ENCODE data around the gene PGAM5.
"Not testable (repeated sequence)": the region's sequence is repeated elsewhere in the genome, so short reads cannot be mapped to it uniquely, and the experiment has no call there.

Gene PGAM5

DNA sequence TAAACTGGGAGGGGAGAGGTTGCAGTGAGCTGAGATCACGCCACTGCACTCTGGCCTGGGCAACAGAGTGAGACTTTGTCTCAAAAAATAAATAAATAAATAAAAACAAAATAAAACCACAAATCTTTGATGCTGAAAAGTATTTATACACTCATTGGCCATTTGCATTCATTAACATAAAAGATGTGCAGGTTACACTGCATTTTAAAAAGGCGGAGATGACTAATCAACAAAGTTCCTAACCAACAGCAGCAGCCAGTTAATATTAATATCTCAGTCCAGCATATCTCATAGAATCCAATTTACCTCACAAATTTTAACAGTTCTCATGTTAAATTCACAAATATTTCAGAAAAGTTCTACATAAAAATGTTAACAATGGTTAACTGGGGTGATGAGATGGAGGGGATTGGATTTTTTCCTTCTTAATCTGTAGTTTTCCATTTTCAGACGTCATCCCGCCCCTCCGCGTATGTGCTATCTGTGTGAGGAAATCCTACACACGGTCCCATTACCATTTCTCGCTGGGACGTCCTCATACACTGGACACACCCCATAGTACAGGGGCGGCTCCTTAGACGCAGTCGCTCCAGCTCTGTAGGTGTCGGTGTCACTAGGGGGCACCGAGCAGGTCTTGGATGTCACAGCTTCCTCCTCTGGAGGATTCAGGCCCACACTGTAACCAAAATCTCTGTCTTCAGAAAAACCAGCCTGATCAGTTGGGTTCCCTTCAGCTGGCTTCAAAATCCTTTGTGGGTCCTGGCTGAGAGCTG is 43.7 kb downstream of the PGAM5 start:
- FAIRE-seq, result no peak

DNA sequence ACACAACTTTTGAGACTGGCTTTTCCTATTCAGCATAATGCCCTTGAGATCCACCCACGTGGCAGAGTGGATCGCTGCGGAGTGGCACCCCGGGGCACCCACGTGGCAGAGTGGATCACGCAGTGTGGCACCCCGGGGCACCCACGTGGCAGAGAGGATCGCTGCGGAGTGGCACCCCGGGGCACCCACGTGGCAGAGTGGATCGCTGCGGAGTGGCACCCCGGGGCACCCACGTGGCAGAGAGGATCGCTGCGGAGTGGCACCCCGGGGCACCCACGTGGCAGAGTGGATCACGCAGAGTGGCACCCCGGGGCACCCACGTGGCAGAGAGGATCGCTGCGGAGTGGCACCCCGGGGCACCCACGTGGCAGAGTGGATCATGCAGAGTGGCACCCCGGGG is 48.2 kb downstream of the PGAM5 start:
- not testable (repeated sequence) for FAIRE-seq

DNA sequence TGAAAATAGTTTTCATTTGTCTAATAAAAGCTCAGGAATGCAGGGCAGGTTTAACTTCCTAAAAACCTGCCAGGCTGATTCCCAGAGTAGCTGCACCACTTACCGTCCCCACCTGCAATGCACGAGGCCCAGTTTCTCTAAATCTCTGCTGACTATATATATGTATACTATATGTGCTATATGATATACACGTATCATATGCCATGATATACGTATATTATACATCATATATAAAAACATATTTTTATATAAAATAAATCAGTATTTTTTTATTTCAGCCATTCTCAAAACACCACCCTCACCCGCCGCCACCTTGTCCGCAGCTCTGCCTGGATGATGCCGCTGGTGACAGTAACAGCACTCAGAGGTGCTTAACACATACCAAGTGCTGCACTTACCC is 48.7 kb downstream of the PGAM5 start:
- no peak for FAIRE-seq

DNA sequence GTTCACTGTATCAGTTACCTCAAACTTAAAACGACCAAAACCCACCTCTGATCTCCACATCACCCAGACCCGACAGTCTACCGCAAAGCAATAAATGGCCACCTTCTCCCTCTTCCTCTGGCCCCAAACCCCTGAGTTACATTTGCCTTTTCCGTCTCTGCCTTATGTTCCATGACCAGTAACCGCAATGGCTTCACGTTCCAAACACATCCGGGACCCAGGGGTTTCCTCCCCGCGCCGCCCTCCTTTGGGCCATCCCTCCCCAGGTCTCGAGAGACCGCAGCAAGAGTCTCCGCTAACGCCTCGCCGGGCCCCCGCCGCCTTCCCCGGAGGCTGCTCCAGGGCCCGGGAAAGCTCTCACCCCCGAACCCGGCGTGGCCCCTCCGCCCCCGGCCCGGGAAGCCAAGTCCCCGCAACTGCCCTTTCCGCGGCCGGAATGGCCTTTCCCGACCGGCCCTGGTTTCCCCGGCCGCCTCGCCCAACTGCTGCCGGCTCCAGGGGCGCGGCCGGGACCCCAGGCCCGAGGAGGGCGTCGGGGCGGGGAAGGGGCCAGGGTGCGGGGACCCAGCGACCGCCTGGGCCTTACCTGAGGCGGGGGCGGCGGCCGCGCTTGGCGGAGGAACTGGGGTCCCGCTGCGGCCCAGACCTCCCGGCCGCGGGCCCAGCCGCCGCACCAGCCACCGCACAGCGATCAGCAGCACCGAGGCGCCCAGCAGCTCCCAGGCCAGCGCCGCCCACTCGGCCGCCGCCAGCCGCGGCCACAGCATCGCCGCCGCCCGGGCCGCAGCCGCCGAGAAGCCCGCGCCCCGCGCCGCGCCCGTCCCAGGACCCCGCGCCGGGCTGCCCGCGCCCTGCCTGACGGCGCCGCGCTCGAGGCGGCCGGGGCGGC is 50.6 kb downstream of the PGAM5 start, which contains the start of gene ANKLE2:
TSS of gene ANKLE2 (minus strand) at position 801 of the 889 bp plus-strand sequence. CDS start at position 767, 34 bp downstream.
- no peak for FAIRE-seq

DNA sequence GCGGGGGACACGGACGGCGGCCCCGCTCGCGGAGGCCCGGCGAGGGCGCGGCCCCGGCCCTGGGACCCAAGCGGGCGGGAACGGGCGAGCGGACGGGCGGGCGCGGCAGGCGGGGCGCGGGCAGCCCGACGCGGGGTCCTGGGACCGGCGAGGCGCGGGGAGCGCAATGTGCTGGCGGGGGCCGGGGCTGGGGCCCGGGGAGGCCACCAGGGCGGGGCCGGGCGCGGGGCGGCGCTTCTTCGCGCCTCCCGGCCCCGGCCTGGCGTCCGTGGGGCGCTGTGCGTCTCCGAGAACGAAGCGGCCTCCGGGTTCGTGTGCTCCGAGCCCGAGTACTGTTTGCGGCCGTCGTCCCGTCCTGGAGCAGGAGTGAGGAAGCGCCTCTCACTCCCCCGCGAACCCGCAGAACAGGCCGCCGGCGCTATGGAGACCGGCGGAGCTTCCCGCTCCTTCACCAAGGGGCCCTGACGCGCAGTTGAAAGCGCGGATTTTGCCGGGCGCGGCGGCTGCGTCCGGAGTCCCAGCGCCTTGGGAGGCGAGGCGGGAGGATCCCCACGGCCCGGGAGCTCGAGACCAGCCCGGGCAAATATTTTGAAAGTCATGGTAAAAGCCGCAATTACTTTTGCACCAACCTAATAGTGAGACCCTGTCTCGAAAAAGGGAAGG is 51.4 kb downstream of the PGAM5 start:
- FAIRE-seq, result no peak

DNA sequence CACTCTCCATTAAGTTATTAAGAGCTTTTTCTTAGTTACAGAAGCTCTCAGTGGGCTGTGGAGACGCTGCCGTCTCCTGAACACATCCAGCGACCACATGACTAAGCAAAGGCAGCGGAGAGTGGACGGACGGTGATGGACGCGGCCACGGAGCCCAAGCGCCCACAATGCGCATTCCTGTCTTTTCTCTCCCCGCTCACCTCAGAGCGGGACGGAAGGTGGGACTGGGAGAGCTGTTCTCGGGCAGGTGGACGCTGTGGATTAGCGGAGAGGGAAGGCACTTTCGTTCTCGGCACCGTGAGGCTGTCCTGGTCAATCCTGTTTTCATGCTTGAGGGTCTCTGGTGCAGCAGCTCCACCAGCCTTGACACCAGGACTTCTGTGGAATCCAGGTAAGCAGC is 53.6 kb downstream of the PGAM5 start:
- no peak for FAIRE-seq

DNA sequence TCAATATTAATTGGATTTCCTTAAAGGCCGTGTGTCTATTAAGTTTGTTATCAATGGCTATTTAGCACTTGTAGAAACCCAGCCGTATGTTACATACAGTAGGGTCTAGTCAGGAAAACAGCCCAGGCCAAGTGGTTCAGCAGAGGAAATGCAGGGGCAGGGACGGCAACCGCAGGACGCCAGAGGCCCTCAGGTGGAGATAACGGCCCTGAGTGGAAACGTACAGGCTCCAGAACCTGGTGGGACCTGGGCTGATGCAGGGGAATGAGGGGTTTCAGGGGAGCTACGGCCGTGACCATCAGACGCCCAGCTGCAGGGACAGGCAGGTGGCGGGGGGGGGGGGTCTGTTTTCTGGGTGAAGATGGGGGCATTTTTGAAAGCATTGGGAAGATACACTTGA is 54.7 kb downstream of the PGAM5 start:
- FAIRE-seq, result no peak

DNA sequence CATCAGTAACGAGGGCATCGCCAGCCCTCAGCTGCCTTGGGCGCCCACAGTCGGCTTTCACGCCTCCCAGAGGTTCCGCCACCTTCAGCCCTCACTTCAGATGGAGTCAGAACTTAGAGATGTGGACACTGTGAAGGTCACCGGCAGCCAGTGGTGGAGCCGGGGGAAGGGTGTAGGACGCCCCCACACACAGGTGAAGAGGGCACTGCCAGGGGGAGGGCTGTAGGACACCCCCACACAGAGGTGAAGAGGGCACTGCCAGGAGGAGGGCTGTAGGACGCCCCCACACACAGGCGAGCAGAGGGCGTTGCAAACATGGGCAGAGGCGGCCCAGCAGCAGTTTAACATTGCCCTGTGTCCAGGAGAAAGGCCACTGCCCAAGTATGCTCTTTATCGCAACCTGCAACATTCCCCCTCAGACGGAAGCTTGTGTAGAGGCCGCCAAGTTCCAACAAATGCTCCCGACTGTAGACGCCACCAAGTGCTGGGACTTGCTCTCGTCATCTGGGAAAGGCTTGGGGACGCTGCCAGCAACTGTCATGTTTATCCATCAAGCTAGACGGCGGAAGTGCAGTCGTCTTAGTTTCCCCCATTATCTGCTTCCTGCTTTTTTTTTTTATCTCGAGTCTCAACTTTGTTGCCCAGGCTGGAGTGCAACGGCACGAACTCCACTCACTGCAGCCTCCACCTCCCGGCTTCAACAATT is 55.9 kb downstream of the PGAM5 start:
- FAIRE-seq, result no peak

DNA sequence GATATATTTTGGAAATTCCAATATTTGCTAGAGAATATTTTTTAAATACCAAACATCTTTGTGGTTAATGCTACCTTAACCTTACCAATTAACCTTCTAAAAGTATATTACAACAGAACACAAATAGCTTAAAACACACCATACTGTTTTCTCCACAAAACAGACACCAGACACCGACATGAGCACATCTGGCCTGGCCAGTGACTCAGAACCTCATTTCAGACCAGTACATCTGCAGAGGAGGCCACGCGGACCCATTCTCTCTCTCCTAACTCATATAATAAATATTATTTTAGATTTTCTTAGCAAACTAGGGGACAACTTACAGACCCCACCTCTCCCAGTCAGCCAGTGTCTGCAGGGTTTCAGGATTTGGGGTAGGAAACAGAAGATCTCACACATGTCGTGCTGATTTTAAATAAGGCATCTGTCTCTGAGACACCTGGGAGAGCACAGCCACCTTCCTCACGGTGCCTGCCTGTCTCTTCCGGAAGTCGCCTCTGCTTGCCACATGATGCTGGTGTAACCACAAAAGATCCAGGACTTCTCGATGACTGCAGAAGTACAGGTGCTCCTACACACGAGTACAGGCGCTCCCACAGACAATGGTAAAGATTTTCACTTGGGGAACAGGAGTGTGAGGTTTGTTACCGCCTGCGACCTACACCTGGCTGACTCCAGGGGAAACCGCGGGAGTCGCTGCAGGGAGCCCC is 60.6 kb downstream of the PGAM5 start:
- no peak for FAIRE-seq

Data from colon (tissue), 2 donors.